ENCODE data around the gene ARID3B.

DNA sequence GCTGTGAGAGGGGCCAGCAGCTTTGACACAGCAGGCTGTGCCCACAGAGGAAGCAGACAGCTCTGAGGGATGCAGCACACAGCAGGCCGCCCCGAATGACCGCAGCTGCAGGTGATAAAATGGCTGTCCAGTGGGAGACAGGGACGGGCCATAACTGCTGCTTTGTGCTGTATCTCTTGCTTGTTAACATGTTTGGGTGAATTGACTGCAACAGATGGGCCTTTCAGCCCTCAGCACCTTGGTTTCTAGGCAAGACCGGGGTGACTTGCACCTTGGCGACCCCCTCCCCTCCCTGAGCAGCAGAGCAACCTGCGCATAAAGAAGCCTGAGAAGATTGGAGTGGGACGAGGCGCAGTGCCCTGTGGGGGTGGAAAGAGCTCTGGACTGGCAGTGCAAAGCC, 38.0 kb downstream of the ARID3B start:
- TF ChIP-seq POLR2A (IDR thresholded peaks at IDR 0.05), result no peak
- TF ChIP-seq, protein P1, sequence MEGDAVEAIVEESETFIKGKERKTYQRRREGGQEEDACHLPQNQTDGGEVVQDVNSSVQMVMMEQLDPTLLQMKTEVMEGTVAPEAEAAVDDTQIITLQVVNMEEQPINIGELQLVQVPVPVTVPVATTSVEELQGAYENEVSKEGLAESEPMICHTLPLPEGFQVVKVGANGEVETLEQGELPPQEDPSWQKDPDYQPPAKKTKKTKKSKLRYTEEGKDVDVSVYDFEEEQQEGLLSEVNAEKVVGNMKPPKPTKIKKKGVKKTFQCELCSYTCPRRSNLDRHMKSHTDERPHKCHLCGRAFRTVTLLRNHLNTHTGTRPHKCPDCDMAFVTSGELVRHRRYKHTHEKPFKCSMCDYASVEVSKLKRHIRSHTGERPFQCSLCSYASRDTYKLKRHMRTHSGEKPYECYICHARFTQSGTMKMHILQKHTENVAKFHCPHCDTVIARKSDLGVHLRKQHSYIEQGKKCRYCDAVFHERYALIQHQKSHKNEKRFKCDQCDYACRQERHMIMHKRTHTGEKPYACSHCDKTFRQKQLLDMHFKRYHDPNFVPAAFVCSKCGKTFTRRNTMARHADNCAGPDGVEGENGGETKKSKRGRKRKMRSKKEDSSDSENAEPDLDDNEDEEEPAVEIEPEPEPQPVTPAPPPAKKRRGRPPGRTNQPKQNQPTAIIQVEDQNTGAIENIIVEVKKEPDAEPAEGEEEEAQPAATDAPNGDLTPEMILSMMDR (IDR thresholded peaks at IDR 0.05), result no peak
- no peak for TF ChIP-seq EP300 (IDR thresholded peaks at IDR 0.05)
